ENCODE data around the gene TFAP2E. TPM values are rescaled to one million over a fixed set of nuclear protein-coding genes. Genes with fewer than 3 reads are reported as not detected.
A peak's percentile ranks its signal among the peaks of the same experiment; 100 is the strongest.
"Not testable (repeated sequence)": the region's sequence is repeated elsewhere in the genome, so short reads cannot be mapped to it uniquely, and the experiment has no call there.

TFAP2E gene
- total RNA-seq, 1 donor from 2014 or later = 3.6 TPM

DNA sequence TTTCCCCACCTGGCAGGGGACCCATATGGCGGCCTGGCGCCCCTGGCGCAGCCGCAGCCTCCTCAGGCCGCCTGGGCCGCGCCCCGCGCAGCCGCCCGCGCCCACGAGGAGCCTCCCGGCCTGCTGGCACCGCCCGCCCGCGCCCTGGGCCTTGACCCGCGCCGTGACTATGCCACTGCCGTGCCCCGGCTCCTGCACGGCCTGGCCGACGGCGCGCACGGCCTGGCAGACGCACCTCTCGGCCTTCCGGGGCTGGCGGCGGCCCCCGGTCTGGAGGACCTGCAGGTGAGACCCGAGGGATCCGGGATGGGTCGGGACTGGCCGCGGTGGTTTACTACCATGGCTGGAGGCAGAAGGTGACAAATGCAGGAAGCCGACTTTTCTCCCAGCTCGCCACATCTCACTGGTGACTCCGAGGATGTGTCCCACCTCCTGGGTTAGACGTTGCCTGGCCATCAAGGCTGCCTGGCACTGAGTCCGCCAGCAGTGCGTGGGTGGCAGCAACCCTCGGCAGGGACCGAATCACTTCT lies 1.1 kb downstream of the TFAP2E start:
- TF ChIP-seq, protein P1, sequence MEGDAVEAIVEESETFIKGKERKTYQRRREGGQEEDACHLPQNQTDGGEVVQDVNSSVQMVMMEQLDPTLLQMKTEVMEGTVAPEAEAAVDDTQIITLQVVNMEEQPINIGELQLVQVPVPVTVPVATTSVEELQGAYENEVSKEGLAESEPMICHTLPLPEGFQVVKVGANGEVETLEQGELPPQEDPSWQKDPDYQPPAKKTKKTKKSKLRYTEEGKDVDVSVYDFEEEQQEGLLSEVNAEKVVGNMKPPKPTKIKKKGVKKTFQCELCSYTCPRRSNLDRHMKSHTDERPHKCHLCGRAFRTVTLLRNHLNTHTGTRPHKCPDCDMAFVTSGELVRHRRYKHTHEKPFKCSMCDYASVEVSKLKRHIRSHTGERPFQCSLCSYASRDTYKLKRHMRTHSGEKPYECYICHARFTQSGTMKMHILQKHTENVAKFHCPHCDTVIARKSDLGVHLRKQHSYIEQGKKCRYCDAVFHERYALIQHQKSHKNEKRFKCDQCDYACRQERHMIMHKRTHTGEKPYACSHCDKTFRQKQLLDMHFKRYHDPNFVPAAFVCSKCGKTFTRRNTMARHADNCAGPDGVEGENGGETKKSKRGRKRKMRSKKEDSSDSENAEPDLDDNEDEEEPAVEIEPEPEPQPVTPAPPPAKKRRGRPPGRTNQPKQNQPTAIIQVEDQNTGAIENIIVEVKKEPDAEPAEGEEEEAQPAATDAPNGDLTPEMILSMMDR (IDR thresholded peaks at IDR 0.05; ENCODE audit: unreplicated experiment) = no peak
- DNase-seq (ENCODE audit: low spot score) = no peak
- peaks cover 17% of the 10 kb centered on the region for H3K36me3 Mint-ChIP-seq (ENCODE audit: low read depth, unreplicated experiment)
- peaks cover 28% of the 10 kb centered on the region for H3K27me3 Mint-ChIP-seq (ENCODE audit: unreplicated experiment)
- H3K4me3 Mint-ChIP-seq (ENCODE audit: unreplicated experiment) = peak overlapping the region; percentile 31
- H3K4me1 Mint-ChIP-seq (ENCODE audit: unreplicated experiment) = peaks cover 25% of the 10 kb centered on the region
- H3K27ac Mint-ChIP-seq (ENCODE audit: unreplicated experiment) = no peak overlapping the region
- no peaks in the 10 kb centered on the region for H3K9me3 Mint-ChIP-seq (ENCODE audit: unreplicated experiment)

GRCh38 chr1:35574655-35575415 lies 1.7 kb downstream of the TFAP2E start:
- Mint-ChIP-seq H3K9me3 (ENCODE audit: unreplicated experiment) (no peaks in the 10 kb centered on the region), H3K4me1 (ENCODE audit: unreplicated experiment) (peaks cover 25% of the 10 kb centered on the region), H3K27me3 (ENCODE audit: unreplicated experiment) (peaks cover 28% of the 10 kb centered on the region), H3K27ac (ENCODE audit: unreplicated experiment) (peak overlapping the region; percentile 43), H3K36me3 (ENCODE audit: low read depth, unreplicated experiment) (peaks cover 17% of the 10 kb centered on the region), H3K4me3 (ENCODE audit: unreplicated experiment) (peak overlapping the region; percentile 83)
- DNase-seq (ENCODE audit: low spot score) = no peak
- TF ChIP-seq, protein P1 (IDR thresholded peaks at IDR 0.05; ENCODE audit: unreplicated experiment) = no peak

- Mint-ChIP-seq H3K4me1 (ENCODE audit: unreplicated experiment) (peaks cover 25% of the 10 kb centered on the region), H3K4me3 (ENCODE audit: unreplicated experiment) (peak overlapping the region; percentile 83), H3K36me3 (ENCODE audit: low read depth, unreplicated experiment) (peaks cover 17% of the 10 kb centered on the region), H3K9me3 (ENCODE audit: unreplicated experiment) (no peaks in the 10 kb centered on the region), H3K27me3 (ENCODE audit: unreplicated experiment) (peaks cover 27% of the 10 kb centered on the region), H3K27ac (ENCODE audit: unreplicated experiment) (peak overlapping the region; percentile 43)
- no peak for DNase-seq (ENCODE audit: low spot score)
- TF ChIP-seq, protein P1 (IDR thresholded peaks at IDR 0.05; ENCODE audit: unreplicated experiment) = no peak
Observed at GRCh38 chr1:35575416-35575958, 2.4 kb downstream of the TFAP2E start.

DNA sequence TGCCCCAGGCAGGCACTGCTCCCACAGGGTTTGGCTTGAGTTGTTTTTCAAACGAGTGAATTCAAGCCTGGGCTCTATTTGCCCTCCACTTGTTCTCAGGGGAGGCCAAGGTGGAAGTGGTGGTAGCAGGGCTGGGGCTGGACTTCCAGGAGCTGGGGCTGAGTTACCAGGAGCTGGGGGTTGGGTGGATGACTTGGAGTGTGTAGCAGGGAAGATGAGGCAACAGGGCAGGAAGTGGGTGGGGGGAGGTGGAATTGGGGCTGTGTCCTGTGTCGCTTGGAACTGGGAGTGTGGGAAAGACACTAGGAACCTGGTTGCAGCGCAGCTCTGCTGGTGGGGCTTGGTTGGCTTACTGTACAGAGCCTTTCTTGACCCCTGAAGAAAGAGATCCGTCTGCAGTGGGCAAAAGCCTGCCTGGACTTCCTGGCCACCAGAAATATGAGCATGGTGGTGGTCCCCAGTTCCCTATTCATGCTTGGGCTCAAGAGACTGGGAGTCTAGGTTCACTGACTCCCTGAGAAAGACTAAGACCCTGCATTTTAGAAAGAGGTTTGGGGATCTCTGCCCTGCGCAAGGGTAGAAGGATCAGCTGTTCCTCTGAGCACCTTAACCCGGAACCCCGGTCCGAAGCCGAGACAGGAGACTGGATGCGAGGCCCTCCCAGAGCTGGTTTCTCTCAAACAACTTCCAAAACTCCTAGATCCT lies 3.1 kb downstream of the TFAP2E start:
- TF ChIP-seq, protein P1 (IDR thresholded peaks at IDR 0.05; ENCODE audit: unreplicated experiment) = no peak
- H3K36me3 Mint-ChIP-seq (ENCODE audit: low read depth, unreplicated experiment) = peaks cover 17% of the 10 kb centered on the region
- H3K4me1 Mint-ChIP-seq (ENCODE audit: unreplicated experiment) = peaks cover 25% of the 10 kb centered on the region
- H3K27ac Mint-ChIP-seq (ENCODE audit: unreplicated experiment) = no peak overlapping the region
- DNase-seq (ENCODE audit: low spot score) = no peak
- H3K9me3 Mint-ChIP-seq (ENCODE audit: unreplicated experiment) = no peaks in the 10 kb centered on the region
- H3K4me3 Mint-ChIP-seq (ENCODE audit: unreplicated experiment) = peak overlapping the region; percentile 85
- H3K27me3 Mint-ChIP-seq (ENCODE audit: unreplicated experiment) = peaks cover 25% of the 10 kb centered on the region

DNA sequence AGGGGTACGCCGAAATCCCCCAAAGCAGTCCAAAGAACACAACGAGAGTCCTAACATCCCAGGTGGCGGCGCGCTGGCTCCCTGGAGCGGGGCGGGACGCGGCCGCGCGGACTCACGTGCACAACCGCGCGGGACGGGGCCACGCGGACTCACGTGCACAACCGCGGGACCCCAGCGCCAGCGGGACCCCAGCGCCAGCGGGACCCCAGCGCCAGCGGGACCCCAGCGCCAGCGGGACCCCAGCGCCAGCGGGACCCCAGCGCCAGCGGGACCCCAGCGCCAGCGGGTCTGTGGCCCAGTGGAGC lies 3.6 kb downstream of the TFAP2E start:
- H3K4me1 Mint-ChIP-seq (ENCODE audit: unreplicated experiment) = peaks cover 25% of the 10 kb centered on the region
- DNase-seq (ENCODE audit: low spot score); H3K27ac Mint-ChIP-seq (ENCODE audit: unreplicated experiment); H3K9me3 Mint-ChIP-seq (ENCODE audit: unreplicated experiment): not testable (repeated sequence)
- H3K36me3 Mint-ChIP-seq (ENCODE audit: low read depth, unreplicated experiment) = peaks cover 14% of the 10 kb centered on the region
- H3K27me3 Mint-ChIP-seq (ENCODE audit: unreplicated experiment) = peaks cover 21% of the 10 kb centered on the region
- peak overlapping the region; percentile 85 for H3K4me3 Mint-ChIP-seq (ENCODE audit: unreplicated experiment)
